NK-92 treated with Interleukin-12 subunit alpha and Interleukin-12 subunit beta, amount 100 ng/mL, for 24 hours (cell line): Measurements from ENCODE around the gene HOXB8.

ENCODE experiments used
- DNase-seq: peaks from one replicate; lab custom pipeline; 2025; lab: John Stamatoyannopoulos, UW

HOXB8 gene

GRCh38 chr17:48624544-48625494, 9.7 kb upstream of the HOXB8 start:
- no peak for DNase-seq

DNA sequence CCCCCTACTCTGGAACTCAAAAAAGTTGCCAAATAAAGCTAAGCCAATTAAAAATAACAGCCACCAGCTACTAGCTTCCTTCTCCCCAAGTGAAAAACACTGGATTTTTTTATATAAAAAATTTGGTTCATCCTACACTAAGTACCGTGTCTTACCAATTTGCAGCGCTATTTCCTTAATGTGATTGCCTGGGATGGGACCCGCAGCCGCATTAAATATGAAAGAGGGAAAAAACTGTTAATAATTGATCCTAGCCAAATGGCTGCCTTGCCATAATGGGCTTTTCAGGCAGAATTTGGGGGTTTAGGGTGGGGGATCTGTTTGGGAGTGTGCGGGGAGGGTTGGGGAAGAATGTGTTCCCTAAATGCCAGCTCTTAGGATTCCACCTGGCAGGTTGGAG, 9.0 kb upstream of the HOXB8 start:
- DNase-seq, result no peak

DNA sequence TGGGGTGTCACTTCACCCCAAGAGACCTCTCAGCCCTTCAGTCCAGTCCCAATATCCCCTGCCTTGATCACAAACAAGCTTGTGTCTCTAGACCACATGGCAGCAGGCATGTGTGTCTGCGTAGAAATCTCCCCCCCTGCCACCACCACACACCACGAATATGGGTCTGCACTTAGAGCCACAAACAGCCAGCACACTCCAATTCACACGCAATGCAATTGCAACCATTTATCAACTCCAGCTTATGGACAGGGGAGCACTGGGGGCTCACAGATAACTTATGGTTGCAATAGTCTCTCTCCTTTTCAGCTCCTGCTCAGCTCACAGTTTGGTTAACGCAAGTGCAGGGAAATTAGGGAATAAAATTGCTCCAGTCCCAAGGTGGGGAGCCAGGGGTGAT, 8.5 kb upstream of the HOXB8 start:
- no peak for DNase-seq

GRCh38 chr17:48622857-48623256, 7.8 kb upstream of the HOXB8 start:
- DNase-seq, result no peak

GRCh38 chr17:48621410-48622392, 6.6 kb upstream of the HOXB8 start:
- DNase-seq, result no peak

DNA sequence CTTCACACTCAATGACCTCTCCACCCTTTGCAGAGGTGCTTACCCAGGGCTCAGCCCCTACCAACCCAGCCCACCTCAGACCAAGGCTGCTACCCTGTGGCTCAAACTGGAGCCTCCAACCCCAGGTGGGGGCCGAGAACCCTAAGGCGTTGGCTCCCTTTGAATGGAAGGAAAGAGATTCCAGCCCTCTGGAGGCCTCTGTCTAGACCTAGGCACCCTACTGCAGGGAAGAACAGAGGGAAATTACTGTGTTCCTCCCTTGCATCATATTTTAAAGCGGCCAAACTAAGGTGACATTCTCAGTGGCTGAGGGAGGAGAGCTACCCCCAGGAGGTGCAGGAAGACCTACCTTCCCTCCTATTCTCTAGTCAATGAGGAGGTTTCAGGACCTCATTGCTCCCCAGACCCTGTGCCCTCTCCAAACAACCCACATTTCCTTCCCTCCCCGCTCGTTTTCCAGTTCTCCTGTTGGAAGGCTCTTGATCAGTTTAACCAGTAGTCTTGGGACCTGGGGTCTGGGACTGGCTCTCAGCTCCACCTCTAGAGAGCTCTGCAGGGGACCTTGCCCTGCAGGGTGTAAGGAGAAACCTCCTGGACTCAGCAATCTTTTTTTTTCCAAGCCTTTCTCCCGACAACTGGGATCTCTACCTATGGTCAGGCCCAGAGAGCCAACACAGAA, 5.5 kb upstream of the HOXB8 start:
- no peak for DNase-seq

DNA sequence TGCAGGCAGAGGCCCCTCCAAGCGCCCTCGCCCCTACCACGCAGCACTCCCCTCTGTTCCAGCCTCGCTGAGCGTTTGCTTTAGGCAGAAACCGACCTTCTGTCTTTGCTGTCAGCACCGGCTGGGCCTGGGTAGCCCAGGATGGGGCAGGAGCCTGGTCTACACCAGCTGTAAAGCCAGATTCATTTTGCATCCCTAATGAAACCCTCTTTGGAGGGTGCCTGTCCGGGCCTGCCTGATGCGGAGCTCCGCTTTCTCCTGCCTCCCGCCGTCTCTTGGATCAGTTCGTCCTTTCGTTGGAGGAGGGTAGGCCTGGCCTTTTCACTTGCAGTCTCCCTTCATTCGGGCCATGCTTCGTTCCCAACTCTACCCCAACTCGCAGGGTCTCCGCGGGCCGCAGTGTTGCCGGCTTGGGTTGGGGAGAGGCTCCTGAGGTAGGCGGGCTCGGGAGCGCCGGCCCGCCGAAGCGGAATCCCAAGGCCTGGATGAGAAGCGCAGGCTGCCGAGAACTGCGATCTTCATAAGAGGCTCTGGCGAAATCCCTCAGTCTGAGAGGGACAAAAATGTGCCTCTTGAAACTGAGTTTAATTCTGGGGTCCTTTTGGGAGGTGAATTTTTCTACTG, 4.8 kb upstream of the HOXB8 start:
- no peak for DNase-seq

DNA sequence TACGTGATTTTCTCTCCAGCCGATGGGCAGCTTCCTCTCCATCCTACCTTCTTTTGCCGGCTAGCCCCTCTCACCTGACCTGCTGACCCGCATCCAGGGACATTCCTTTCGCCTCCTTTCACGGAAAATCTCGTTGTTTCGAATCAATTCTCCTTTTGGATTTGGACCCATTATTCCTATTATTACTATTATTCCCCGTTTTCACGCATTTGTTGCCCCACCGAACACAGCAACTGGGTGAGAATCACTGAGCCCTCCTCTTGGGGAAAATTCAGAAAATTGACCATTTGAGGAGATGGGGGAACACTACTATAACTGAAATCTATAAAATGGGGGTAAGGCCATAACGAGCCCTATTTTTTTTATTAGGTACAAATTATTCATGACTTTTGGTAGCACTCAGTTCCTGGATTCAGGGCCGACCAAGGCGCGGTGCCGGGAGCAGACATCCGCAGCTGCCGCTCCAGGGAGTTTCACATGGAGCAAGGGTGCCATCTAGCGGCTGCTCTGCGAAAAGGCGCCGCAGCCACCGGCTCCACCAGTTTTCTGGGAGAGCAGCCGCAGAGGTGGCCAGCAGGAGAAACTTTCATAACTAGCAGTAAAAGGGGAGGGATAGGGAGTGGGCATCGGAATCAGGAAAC, 3.3 kb upstream of the HOXB8 start:
- peak; percentile 61 for DNase-seq

- DNase-seq, result no peak
These were observed 2.6 kb upstream of the HOXB8 start for GRCh38 chr17:48617471-48618255.

DNA sequence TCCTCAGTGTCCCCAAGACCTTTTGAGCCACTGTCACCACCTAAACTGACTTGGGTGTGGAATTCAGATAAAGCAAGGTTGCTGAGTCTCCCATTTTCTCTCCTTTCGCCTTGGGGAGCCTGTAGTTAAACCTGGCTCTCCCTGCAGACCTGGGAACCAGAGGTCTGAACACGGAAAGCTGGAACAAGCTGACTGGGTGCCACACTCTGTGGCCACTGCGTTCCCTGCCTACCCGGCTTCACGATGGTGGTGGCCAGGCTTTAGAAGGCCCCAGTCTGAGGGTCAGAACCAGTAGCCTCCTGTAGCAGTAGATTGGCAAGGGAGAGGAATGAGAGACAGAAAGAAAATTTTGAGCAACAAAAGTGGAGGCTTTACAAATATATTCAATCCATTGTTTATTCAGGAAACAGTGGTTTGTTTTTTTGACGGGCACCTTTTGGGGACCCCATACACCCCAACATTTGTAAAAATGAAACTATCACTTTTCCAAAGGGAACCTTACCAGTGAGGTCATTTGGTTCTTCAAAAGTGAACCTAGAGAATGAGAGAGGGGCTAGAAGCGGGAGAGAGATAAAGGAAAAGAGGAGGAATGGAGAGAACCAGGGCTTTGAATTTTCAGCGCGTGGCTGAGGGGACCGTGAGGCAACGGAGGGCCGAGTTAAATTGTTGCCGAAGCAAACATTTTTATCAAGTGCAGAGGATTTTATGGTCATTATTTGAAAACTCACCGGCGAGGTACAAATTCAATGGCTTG, 1.8 kb upstream of the HOXB8 start:
- DNase-seq, result no peak

DNA sequence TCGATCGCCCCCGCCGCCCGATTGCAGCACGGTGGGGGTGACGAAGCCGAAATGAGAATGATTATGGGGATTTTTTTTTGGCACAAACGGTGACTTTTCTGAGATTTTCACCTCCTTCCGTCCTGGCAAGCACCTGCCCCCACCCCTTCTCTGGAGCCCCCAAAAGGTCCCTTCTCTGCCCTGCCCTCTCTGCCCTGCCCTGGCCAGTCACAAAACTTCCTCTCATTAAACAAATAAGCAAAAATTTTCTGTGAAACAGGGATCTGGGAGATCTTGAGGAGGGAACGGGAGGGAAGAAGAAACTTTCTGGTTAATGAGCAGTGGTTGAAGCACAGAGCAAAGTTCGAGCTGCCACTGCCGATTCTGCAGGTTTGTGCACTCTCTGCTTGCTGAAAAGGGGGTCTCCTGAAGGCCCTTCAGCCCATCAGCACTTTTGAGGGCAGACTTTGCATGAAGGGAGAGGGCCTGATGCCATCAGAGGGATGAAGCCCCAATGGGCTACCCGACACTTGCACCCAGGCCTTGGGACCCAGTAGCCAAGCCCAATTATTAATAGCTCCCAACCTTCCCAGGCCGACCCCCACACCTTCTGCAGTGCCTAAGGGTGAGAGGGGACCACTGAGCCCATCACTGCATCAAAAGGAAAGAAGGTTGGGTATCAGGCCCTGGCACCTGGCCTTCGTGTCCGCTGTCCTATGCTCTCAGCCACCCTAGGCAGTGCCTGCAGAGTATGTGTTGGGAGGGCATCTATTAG, 1.0 kb upstream of the HOXB8 start:
- DNase-seq, result no peak

DNA sequence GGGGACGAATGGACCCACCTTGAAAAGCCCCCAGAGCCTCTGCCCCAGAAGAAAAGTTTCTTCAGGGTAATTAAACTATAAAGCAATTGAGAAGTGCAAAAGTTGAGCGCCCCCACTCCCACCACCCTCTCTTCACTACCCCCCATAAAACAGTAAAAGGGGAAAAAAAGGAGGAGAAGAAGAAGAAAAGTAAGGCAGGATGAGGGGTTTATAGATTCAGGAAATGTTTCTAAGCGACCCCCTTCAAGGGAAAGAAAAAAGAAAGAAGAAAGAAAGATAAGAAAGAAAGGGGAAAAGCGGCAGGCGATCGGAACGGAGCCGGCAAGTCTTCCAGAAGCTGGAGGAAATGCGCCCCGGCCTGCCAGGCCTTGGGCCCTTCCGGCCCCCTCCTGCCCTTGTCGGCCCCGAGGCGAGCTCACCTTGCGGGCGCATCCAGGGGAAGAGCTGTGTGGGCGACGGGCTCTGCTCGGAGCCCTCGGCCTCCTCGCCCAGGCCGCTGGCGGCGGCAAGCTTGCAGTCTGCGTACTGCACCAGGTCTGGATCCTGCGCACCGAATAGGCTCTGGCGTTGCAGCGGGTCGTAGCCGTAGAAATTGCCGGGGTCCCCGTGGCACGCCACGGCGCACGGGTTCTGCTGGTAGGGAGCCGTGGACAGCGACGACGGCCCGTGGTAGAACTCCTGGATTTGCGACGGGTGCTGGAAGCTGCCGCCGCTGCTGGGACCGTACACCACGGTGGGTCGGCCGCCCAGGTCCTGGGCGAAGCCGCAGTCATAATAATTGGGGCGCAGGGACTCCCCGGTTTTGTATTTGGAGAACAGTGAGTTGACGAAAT, 1.0 kb downstream of the HOXB8 start:
- no peak for DNase-seq

DNA sequence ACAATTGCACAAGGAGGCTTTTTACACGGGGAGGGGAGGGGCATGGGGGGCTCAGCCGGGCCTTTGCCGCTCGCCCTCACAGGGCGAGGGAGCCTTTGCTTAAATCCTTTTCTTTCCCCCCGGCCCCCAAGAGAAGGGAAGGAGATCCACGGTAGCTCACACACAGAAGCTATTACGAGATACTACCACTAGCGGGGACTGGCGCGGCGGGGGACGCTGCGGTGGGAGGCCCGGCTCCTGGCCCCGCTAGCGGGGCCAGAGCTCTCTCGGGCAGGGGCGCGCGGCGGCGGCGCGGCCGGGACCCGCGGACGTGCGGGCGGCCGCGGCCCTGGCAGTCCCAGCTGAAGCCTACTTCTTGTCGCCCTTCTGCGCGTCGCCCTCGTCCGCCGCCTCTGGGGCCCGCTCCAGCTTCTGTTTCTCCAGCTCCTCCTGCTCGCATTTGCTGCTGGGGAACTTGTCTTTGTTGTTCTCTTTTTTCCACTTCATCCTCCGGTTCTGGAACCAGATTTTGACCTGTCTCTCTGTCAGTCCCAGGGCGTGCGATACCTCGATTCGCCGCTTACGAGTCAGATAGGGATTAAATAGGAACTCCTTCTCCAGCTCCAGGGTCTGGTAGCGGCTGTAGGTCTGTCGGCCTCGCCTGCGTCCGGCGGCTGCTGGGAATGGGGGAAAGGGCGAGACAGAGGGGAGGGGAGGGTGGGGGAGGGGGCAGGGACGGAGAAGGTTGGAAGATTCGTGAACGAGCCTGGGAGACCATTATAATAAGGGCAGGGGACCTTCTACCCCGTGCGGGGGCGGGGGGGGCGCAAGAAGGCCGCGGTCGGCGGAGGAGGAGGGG, 2.0 kb downstream of the HOXB8 start:
- DNase-seq, result no peak

DNA sequence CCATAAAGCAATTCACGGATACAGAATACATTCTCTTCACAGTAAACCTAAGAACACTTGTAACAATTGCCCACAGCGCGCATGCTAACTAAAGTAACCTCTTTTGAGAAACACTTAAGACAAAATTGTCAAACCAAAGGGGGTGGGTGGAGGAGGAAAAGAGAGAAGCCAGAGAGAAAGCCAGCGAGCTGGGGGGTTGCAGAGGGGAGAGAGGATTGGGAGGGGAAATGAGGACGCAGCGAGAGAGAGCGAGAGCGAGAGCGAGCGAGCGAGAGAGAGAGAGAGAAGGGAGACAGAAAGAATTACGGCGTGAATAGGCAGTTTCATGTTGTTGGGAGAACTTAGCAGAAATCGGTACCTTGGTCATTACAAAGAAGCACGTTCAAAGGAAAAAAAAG, 2.6 kb downstream of the HOXB8 start:
- DNase-seq, result no peak

GRCh38 chr17:48611681-48612455, 3.2 kb downstream of the HOXB8 start:
- DNase-seq, result no peak

GRCh38 chr17:48611213-48611612, 3.9 kb downstream of the HOXB8 start:
- no peak for DNase-seq
